Activated T-helper 1 cell treated with anti-CD3 and anti-CD28 coated beads, Interleukin-2, amount 50 U/mL, for 16 hours (primary cell): ENCODE results near the gene KIF26B.

ENCODE experiments used
- DNase-seq, 2 donors: peaks; one replicate each; pipeline ENCODE4 v3.0.0-alpha.2; 2020; ENCODE audit warnings: low read depth in 1 of 2, low spot score in 1 of 2

Gene KIF26B

DNA sequence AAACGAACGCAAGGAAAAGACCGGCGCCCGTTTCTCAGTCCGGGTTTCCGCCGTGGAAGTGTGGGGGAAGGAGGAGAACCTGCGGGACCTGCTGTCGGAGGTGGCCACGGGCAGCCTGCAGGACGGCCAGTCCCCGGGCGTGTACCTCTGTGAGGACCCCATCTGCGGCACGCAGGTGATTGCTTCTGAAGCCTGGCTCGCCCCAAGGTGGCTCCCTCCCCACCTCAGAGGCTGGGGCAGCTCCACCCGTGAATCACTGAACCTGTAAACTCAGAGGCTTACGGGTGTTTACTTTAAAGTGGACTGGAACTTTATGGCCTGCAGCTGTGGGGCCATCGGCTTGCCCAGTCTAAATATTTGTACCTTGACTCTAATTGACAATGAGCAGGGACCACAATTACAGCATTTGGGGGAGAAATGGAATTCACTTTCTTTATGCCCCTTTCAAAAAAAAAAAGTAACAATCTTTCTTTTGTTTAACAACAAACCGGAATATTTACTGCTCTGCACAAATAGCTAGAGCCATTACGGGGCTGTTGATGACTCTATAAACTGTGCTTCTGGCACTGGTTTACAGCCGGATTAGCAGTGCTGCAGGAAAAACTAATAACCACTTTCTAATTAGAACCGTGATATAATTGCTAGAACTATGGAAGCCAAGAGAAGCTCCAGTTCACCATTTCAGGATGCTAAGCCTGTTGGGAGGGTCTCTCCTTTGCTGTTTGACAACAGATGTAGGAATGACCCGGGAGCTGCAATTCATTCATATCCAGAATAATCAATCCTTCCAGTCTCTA lies 454.8 kb downstream of the KIF26B start:
- no peak for DNase-seq

DNA sequence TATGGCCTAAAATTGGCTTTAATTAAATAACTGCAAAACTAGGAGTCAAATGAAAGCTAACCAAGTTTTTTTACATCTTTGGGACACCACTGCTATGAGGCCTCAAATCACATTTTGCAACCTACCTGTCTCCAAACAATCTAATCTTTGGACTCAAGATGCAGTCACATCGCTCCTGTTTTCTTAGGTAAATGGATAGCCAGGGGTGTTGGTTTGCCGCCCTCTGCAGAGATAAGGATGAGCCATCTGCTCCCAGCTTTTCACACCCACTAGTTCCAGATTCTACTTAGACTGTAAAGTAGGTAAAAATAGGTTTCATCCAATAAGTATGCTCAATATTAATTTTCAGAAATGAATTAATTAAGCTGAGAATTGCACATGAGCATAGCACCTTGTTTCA lies 456.5 kb downstream of the KIF26B start:
- no peak for DNase-seq

DNA sequence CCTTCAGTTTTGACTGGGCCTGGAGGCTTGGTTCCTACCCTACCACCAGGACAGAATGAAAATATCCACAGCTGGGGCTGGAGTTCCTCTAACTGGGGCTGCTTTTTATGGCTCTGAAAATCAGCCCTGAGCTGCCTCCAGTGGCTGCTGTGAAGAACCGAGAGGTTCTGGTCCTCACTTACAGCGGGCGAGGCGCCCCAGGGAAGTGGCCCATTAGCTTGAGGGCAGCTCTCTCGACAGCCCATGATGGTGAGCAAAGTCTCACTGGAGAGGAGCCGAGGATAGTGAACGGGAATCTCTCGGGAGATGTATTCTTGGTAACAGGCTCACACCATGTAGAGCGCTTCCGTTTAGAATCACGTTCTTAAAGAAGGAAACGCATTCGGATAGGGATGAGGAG lies 459.7 kb downstream of the KIF26B start:
- DNase-seq, result no peak

DNA sequence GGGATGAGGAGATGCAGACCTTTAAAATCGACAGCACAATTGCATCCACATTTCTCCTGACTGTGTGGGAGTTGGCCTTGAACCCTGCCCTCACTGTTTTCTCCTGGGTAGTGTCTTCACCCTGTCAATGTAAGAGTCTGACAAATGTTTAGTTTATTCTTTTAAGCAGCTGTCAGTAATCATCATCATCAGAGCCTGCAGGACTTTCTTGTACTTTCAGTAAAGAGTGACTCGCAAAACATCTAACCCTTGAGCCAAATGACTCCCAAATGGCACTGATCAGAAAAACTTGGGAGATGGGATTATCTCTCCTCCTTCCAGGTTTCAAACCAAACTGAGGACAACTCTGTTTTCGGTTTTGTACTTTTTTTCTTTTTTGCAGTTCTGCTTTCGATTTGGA lies 460.2 kb downstream of the KIF26B start:
- DNase-seq, result no peak

DNA sequence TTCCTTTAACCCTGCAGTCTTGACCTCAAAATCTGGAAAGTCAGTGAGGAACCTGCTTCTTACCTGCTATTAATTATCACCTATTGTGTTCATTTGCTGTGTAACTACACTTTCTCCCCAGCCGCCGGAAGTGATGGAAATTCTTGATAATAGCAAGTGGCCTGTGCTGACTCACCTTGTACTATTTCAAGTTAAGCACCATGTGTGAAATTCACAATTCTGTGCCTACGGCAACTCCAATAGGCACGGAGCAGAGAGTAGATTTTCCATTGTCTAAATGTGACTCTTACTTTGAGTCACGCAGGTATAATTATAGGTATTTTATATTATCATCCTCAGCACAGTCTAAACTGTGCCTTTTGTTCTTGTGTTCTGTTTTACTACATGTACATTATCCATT lies 466.8 kb downstream of the KIF26B start:
- DNase-seq, result no peak

DNA sequence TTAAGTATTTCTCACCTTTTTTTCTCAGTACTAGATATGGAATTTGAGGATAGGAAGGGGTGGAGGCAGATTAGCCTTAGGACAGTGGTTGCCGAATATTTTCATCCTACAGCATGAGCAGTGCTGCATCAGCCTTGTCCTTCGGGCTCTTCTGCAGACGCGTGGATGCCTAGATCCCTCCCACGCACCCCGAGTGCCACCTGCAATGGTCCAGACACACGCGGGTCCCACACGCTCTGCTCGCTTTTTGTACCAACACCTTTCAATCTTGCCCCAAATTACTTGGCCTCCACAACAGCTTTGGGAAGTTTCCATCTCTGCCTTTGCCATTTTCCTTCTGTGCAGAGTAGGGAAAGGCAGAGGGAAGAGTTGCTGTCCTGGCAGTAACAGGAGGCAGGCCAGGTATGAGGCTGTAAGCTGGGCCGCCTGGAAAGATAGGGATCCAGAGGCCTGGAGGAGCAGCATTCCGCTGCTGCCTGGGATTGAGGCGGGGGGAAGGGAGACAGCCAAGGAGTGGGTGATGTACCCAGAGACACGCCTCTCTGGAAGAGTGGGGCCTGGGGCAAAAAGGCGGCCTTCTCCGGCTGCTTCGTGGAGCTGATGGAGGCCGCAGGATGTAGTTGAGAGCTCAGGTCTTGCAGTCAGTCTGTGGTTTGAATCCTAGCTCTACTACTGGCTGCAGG lies 467.7 kb downstream of the KIF26B start:
- DNase-seq, result no peak

DNA sequence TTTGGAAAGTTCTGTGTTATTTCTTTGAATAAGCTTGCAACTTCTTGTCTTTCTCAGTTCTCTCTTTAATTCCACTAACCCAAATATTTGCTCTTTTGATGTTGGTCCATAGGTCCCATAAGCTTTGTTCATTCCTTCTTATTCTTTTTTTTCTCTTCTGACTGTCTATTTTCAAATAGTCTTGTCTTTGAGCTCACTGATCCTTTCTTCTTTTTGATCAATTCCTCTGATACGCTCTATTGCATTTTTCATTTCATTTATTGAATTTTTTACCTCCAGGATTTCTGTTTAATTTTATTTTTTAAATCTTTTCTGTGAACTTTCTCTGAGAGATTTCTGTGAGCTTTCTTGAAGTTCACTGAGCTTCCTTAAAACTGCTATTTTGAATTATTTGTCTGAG lies 486.6 kb downstream of the KIF26B start:
- DNase-seq, result no peak

DNA sequence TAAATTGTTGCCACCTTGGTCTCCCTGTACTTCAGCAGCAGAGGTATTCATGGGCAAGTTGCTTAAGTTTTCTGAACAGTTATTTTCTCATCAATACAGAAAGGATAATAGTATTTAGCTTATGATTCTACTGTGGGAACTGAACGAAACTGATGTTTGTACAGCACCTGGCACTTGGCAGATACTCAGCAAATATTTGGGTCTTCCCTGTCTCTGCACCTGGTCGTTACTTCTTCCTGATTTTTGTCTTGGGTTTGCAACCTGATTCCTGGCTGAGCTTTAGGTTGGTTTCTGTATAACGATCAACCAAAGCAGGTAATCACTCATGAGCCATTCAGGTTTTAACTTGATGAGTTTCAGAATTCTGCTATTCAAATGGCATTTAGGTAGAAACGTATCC lies 490.6 kb downstream of the KIF26B start:
- no peak for DNase-seq

DNA sequence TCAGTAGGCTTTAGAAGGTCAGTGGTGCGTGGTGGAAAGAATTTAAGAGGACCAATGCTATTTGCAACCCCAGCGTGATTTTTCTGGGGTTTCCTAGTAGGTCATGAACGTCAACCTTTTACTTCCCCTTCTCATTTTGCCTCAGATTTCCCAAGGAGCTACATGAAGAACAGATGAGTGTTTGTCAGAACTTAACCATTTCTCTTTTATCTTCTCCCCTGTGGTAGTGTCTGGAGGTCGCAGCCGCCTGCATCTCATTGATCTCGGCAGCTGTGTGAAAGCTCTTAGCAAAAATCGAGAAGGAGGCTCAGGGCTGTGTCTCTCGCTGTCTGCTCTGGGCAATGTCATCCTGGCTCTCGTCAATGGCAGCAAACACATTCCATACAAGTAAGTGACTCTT lies 491.1 kb downstream of the KIF26B start:
- DNase-seq, result no peak

DNA sequence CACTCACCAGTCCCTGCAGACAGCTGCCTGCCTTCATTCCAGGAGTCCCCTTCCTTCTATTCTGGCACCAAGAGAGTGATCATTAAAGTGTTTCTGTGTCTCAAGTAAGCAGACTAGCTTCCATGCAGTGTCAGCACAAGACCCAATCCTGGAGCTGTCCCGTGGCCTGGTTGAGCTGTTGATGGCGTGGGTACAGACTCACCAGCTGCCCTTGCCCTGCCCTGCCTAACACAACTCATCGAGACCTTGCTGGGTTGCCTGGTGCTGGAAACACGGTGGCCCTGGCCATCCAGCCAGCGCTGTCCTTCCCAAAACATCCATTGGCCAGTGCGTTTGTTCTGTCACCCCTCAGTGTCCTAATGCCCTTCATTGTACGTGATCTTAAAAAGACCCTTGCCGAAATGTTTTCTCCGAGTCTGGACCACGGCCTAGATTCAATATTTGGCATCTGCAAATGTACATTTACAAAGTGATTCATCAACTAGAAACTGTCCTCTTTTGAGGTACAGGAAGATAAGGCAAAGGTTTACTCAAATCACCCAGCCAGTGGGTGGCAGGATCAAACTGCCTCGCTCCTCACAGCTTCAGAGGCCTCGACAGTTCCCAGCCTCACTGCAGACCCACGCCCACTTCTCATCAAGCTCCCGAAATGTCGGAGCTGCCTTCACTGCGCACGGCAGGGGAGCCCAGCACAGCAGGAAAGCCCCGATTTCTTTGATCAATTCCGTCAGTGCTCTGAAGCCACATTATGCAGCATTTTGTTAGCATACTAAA lies 494.2 kb downstream of the KIF26B start:
- DNase-seq, result no peak

DNA sequence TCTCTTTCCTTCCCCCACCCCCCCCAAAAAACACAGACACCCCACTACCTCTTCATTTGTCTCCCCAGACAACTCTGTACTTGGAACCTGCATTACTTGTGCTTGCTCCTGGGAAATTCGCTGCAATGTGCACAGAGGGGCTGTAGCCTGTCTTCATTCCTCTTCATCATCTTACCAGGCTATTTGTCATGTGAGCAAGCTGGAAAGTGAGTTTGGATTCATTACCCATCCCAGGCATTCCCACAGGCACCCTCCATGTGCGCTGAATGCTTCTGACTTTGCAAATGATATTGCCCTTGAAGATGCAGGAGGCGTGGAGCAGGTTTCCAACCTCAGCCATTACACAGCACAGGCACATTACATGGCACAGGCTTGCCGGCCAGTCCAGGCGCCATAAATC lies 494.9 kb downstream of the KIF26B start:
- no peak for DNase-seq

DNA sequence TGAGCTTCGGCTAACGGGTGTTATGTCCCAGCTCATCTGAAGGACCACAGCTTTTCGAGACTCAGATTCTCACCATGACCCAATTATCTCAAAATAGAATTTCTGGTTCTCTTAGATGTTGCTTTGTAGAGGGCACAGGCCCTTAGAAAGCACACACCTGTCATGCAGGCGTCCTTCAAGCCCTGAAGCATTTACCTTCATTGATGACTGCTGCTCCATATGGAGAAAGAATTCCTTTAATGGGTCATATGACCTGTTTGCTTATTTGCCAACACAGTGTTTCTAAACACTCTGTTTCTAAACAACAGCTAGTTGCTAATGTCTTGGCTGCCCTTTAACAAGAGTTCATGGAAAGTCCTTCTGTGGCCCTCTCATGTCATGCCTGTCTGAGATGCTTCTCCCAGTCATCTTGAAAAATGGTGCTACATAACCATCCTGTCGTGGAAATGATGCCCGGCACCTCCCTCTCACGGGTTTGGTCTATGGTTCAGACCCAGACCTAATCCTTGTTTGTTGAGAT lies 495.7 kb downstream of the KIF26B start:
- no peak for DNase-seq

DNA sequence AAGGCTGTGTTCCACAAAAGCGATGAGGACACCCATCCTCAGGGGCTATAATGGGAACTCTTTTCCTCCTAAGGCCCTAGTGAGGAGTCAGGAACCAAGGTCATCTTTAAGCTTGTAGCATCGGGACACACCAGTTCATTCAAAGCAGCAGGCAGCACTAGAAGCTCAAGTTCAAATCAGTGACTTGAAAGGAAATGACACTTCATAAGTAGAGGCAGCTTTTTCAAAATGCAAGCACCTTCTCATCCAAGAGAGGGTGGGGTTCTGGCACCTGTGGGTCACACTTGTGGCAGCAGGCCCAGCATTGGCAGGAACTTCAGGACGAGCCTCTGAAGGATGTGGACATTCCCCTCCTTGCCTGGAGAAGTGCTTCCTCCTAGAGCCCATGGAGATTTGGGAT lies 496.3 kb downstream of the KIF26B start:
- DNase-seq, result no peak

DNA sequence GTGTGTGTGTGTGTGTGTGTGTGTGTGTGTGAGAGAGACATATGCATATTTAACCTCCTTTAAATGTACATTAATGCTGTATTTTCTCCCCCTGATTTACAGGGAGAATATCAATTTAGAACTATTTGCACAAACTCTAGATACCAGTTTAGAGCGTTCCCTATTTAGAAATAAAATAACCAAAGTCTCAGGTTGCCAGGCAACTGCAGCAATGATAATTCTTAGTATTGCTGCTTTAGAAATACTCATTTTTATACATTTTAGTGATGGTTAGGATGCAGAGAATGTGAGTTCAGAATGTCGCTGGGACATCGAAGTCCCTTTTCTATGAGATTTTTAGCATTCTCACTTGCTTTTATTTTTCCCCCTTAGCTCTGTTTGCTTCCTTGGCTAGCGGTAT lies 497.3 kb downstream of the KIF26B start:
- no peak for DNase-seq

DNA sequence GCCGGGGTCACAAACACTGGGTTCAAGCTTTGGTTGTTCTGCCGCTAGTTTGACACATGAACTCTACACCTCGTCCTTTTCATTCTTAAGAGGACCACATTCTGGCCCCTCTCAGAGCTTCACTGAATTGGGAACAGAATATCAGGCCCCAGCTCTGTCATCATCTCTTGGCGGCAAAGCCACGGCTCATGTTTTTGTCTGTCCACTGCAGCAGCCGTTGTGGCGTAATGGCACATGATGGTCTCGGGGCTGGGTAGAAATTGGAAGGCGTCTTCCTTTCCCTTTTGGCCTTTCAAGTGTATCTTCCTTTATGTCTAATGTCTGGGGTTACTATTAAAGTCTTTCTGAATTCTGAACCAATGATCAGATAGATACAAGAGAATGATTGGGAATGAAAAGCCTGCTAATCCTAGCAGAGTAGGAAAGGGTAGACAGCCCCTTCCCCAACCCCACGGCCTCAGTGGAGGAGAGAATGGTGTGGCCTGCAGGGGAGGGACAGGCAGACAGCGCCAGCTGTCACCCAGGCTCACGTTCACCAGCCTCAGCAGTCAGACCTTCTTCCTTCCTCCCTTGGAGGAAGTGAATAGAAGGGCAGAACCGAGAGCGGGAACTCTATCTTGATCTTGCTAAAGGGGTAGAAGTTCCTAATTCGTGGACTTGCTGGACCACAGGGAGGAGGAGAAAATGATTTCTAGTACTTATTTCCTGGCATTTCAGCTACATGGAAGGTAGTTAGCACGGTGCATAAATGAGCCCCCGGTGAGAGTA lies 498.1 kb downstream of the KIF26B start:
- no peak for DNase-seq

DNA sequence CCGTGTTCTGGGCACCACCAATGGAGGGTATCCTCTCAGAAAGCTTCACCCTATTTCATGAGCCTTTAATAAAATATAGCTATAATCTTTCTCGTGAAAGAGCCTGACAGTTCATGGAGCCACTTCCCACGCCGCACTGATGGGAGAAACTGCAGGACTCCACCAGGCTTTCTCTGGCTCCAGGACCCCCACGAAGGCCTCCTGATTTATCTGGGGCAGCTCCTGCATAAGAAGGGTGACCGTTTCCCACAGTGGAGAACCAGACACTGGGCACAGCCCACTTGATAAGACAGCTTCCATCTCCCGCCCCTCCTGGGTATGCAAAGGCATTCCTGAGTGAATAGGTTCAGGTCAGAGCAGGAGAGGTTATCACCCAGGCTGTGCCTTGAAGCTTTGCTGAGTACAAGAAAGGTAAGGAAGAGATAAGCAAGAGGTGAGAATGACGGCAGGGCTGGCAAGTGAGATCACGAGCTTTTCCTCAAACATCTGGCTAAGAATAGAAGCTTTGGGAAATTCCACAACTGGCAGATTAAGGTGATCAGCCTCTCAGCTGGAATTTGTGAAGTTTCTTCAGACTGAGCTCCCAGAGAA lies 499.8 kb downstream of the KIF26B start:
- no peak for DNase-seq

DNA sequence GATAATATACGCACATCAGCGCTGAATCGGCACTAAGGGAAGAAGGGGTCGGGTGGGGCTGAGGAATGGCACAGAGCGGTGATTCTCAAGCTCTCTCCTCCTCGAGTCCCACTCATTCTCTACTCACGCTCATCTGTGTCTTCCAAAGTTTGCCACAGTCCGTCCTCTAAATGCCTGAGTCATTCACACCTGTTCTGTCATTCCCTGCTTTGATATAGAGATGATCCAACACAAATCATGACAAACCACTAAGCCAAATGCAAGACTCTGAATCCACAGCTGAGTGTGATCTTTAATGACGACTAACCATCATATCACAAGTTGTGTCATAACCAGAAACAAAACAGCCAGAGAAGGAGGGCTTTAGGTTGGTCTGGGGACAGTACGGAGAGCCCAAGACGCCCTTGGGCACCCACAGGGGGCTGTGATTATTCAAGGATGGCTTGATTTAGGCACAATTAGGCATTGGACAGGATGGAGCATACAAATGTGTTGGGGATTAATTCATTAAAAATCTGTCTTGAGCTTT lies 501.5 kb downstream of the KIF26B start:
- DNase-seq, result no peak

DNA sequence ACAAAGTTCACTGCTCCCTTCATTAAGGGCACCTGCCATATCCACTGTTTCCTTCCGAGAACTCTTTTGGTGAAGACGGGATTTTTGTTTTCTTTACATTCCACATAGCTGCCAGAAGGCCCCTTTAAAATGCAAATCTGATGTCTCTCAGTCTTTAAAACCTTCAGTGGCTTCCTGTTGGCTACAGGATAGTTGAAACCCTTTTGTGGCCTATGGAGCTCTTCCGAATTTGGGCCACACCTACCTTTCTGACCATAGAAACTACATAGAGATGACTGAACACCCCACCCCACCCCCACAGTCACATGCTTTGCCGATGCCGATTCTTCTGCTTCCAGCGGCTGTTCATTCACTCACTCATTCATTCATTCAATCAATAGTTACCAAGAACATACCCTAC lies 502.6 kb downstream of the KIF26B start:
- DNase-seq, result no peak

DNA sequence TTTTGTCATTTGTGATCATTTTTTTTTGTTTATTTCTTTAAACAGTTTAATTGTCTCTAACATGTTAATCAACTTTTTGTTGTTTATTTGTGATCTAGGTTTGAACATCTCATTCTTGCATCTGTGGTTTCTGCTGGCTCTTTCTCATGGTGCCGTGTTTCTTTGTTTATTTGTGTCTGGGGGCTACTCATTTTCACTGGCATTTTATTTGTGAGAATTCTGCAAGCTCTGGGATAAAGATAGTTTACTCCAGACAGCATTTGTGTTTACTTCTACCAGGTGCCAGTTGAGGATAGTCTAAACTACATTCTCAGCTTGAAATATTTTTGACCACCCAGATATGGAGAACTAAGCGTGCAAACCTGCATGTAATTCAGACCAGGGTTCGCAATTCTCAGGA lies 508.6 kb downstream of the KIF26B start:
- DNase-seq, result no peak

DNA sequence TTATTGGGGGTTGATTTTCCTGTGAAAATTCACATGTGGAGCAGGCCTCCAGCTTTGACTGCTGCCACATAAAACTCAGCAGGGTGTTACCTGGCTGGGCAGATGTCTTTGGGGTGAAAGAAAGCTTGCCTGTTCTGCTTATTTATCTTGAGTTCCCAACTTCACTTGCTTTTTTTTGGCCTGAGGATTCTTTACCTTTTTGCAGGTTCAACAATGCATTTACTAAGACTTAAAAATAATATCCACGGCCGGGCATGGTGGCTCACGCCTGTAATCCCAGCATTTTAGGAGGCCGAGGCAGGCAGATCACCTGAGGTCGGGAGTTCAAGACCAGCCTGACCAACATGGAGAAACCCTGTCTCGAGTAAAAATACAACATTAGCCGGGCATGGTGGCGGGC lies 509.1 kb downstream of the KIF26B start:
- no peak for DNase-seq

DNA sequence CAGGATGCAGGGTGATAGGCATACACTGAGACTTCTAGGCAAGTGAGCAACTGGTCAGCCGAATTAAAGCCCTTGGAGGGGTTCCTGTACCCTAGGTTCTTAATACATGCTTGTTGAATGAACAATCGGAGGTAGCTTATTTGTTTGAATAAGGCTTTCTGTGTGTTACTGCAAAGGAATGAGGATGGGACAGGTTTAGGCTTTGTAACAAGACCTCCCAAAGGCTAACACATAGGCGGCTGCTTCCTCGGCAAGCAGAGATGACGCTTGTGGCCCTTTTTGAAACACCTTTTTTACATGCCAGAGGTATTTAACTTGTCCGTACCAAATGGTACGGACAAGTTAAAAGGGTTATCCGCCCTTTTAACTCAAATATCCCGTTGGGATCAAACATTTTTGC lies 511.6 kb downstream of the KIF26B start:
- DNase-seq, result no peak
